PC-9 (cell line): ENCODE results near the gene TAF11L12. TPM values are rescaled to one million over a fixed set of nuclear protein-coding genes. Genes with fewer than 3 reads are reported as not detected.
"Not testable (repeated sequence)": the region's sequence is repeated elsewhere in the genome, so short reads cannot be mapped to it uniquely, and the experiment has no call there.

Experiments
- Bru-seq: library from RNA; stranded (reverse); fragments of 400-500 nt; gene quantifications from one replicate; lab custom pipeline; 2021; lab: Mats Ljungman, UMichigan
- BruChase-seq, 2 experiments: library from RNA; stranded (reverse); fragments of 400-500 nt; gene quantifications; one replicate each; lab custom pipeline; 2021; lab: Mats Ljungman, UMichigan
- BruUV-seq: library from RNA; stranded (reverse); fragments of 400-500 nt; replicated peaks from 2 replicates; lab custom pipeline; 2021; lab: Mats Ljungman, UMichigan
- CTCF ChIA-PET: fragments of 300-600 bp; sonication (Branson Sonifier 250); formaldehyde crosslinking; loops from one replicate; lab custom pipeline; 2022; ENCODE audit warnings: antibody characterized with exemption; lab: Charles Lee
- POLR2A ChIA-PET: fragments of 300-600 bp; sonication (Branson Sonifier 250); formaldehyde crosslinking; loops from one replicate; lab custom pipeline; 2022; ENCODE audit warnings: antibody characterized with exemption; ENCODE audit not compliant: unreplicated experiment; lab: Charles Lee
- DNase-seq, 2 experiments: peaks; one replicate each; pipeline versions ENCODE4 v3.0.0 to v3.0.0-alpha.2; 2015 to 2022; ENCODE audit warnings: mixed read lengths in 1 of 2
- H2AFZ ChIP-seq: fragments of 200-600 bp; sonication (generic); 2 replicates; pipeline ENCODE4 v1.8.1; 2017; ENCODE audit warnings: antibody characterized with exemption
- H3F3A ChIP-seq: fragments of 200-600 bp; sonication (generic); 2 replicates; pipeline ENCODE4 v1.8.1; 2017; ENCODE audit warnings: antibody characterized with exemption, mild to moderate bottlenecking, low read depth; ENCODE audit not compliant: insufficient read depth
- H3K27ac ChIP-seq: fragments of 200-600 bp; sonication (generic); 2 replicates; pipeline ENCODE4 v1.6.1; 2016; ENCODE audit warnings: mixed run types
- H3K27me3 ChIP-seq: fragments of 200-600 bp; sonication (generic); 2 replicates; pipeline ENCODE4 v1.6.1; 2016; ENCODE audit warnings: low read depth, mixed run types; ENCODE audit not compliant: insufficient read depth
- H3K36me3 ChIP-seq: fragments of 200-600 bp; sonication (generic); 2 replicates; pipeline ENCODE4 v1.6.1; 2016; ENCODE audit warnings: low read depth, mixed run types
- H3K4me1 ChIP-seq: fragments of 200-600 bp; sonication (generic); replicated peaks from 2 replicates; pipeline ENCODE4 v1.6.1; 2016; ENCODE audit warnings: mixed run types; ENCODE audit not compliant: insufficient read depth
- H3K4me2 ChIP-seq: fragments of 200-600 bp; sonication (generic); 2 replicates; pipeline ENCODE4 v1.6.1; 2017; ENCODE audit warnings: mixed run types
- H3K4me3 ChIP-seq: fragments of 200-600 bp; sonication (generic); 2 replicates; pipeline ENCODE4 v1.6.1; 2016; ENCODE audit warnings: mixed run types
- H3K79me2 ChIP-seq: fragments of 200-600 bp; sonication (generic); 2 replicates; pipeline ENCODE4 v1.6.1; 2017; ENCODE audit warnings: low read depth, mixed run types
- H3K9me2 ChIP-seq: fragments of 200-600 bp; sonication (generic); 2 replicates; pipeline ENCODE4 v1.8.1; 2017; ENCODE audit warnings: mild to moderate bottlenecking; ENCODE audit not compliant: insufficient read depth
- H3K9me3 ChIP-seq: fragments of 200-600 bp; sonication (generic); 2 replicates; pipeline ENCODE4 v1.8.1; 2016; ENCODE audit warnings: low read depth; ENCODE audit not compliant: insufficient read depth
- H4K20me1 ChIP-seq: fragments of 200-600 bp; sonication (generic); 2 replicates; pipeline ENCODE4 v1.8.1; 2017; ENCODE audit not compliant: insufficient read depth
- intact Hi-C: fragments of 100-400 bp; cut with micrococcal nuclease; formaldehyde crosslinking; loops from one replicate; pipeline ENCODE4 v1.10.0; 2022; ENCODE audit not compliant: unreplicated experiment
- long read RNA-seq: library from polyadenylated mRNA; stranded (forward); transcript quantifications from one replicate; pipeline ENCODE4 v2.0.0, GENCODE V29; 2022
- total RNA-seq: library from RNA; stranded (reverse); gene quantifications from 2 replicates; pipeline ENCODE4 v1.2.3, GENCODE V29; 2021

TAF11L12 gene
- total RNA-seq (not detected in 2 replicates), Bru-seq, nascent RNA (not detected), BruChase-seq, experiment 1, labeled RNA remaining after a 2-hour chase (not detected), BruChase-seq, experiment 2, labeled RNA remaining after a 6-hour chase (not detected)
- long read RNA-seq = 0 reads

DNA sequence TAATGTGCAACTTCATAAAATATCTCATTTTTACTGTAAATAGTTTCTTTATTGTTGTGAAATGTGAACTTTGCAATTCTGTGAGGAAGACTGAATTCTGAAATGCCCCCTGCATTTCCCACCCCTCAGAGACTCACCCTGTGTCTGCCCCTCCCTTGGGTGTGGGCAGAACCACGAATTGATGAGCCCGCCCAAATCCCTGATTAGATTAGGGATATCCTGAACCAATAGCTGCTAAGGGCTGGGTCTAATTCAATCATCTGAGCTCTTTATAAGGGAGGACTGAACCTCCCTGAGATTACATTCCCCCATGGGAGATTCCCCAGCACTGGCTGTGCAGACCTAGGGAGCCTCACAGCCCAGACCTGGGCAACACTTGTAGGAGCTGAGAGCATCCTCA, at the start of gene TAF11L12:
Gene TAF11L12, plus strand, starts transcription at position 301 of the 400 bp plus-strand sequence.
- H3F3A ChIP-seq, H3K27ac ChIP-seq, H3K4me3 ChIP-seq, POLR2A ChIA-PET, H3K4me1 ChIP-seq, H3K36me3 ChIP-seq, H3K9me3 ChIP-seq, H3K9me2 ChIP-seq, H3K79me2 ChIP-seq, CTCF ChIA-PET, H2AFZ ChIP-seq, H4K20me1 ChIP-seq, intact Hi-C loops, H3K4me2 ChIP-seq, DNase-seq, BruUV-seq: not testable (repeated sequence)
- peaks cover 55% of the 10 kb centered on the region for H3K27me3 ChIP-seq

- H2AFZ ChIP-seq, H3F3A ChIP-seq, DNase-seq, H3K27ac ChIP-seq, H3K9me3 ChIP-seq, CTCF ChIA-PET, H3K4me2 ChIP-seq, H3K27me3 ChIP-seq, POLR2A ChIA-PET, BruUV-seq, H3K4me1 ChIP-seq, intact Hi-C loops, H3K79me2 ChIP-seq, H3K4me3 ChIP-seq, H3K9me2 ChIP-seq, H3K36me3 ChIP-seq, H4K20me1 ChIP-seq: not testable (repeated sequence)
Observed at GRCh38 chr5:17585658-17586057, 24.5 kb upstream of the TAF11L12 start, which contains the start of gene TAF11L7. Gene TAF11L7 (minus strand): TSS chr5:17585758.

DNA sequence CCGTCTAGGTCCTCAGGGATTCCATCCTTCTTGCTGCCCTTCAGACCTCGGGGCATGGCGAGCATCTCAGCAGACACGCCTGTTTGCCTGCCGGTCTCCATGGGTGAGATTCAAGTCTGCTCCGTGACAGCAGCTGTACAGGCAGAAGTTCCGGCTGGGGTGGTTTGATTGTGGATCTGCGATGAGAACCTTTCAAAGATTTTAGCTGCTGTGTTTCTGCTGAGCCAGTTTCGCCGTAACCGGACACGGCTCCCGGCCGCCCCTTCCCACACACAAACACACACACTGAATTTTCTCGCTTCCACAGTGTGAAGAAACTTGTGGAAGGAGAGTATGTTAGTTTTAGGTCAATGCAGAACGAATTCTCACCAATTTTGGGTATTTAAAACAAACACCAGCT, 19.3 kb upstream of the TAF11L12 start, which contains the start of gene TAF11L8:
Gene TAF11L8, minus strand, starts transcription at position 101 of the 400 bp plus-strand sequence.
- H3K9me3 ChIP-seq, H3K4me1 ChIP-seq, H2AFZ ChIP-seq, H3K4me3 ChIP-seq, H3K4me2 ChIP-seq, POLR2A ChIA-PET, H4K20me1 ChIP-seq, DNase-seq, CTCF ChIA-PET, intact Hi-C loops, H3F3A ChIP-seq, H3K27me3 ChIP-seq, H3K36me3 ChIP-seq, H3K9me2 ChIP-seq, BruUV-seq, H3K79me2 ChIP-seq, H3K27ac ChIP-seq: not testable (repeated sequence)

DNA sequence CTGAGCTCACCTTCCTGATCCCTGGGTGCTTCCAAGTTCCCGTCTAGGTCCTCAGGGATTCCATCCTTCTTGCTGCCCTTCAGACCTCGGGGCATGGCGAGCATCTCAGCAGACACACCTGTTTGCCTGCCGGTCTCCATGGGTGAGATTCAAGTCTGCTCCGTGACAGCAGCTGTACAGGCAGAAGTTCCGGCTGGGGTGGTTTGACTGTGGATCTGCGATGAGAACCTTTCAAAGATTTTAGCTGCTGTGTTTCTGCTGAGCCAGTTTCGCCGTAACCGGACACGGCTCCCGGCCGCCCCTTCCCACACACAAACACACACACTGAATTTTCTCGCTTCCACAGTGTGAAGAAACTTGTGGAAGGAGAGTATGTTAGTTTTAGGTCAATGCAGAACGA, 15.9 kb upstream of the TAF11L12 start, which contains the start of gene TAF11L9:
Gene TAF11L9, minus strand, starts transcription at position 140 of the 400 bp plus-strand sequence.
- intact Hi-C loops, H2AFZ ChIP-seq, H4K20me1 ChIP-seq, H3K4me1 ChIP-seq, BruUV-seq, H3K4me2 ChIP-seq, H3K27ac ChIP-seq, H3K4me3 ChIP-seq, H3K27me3 ChIP-seq, H3K9me2 ChIP-seq, H3F3A ChIP-seq, CTCF ChIA-PET, H3K79me2 ChIP-seq, DNase-seq, H3K36me3 ChIP-seq, POLR2A ChIA-PET, H3K9me3 ChIP-seq: not testable (repeated sequence)

- H3K9me3 ChIP-seq, H3K4me1 ChIP-seq, H3K27ac ChIP-seq, H3K9me2 ChIP-seq, DNase-seq, CTCF ChIA-PET, H3F3A ChIP-seq, H3K4me2 ChIP-seq, intact Hi-C loops, H3K36me3 ChIP-seq, H4K20me1 ChIP-seq, POLR2A ChIA-PET, H3K4me3 ChIP-seq, H2AFZ ChIP-seq, H3K79me2 ChIP-seq, BruUV-seq: not testable (repeated sequence)
- peaks cover 28% of the 10 kb centered on the region for H3K27me3 ChIP-seq
Observed at GRCh38 chr5:17597728-17598127, 12.5 kb upstream of the TAF11L12 start, which contains the start of gene TAF11L10. Gene TAF11L10 (minus strand): TSS chr5:17597828.

DNA sequence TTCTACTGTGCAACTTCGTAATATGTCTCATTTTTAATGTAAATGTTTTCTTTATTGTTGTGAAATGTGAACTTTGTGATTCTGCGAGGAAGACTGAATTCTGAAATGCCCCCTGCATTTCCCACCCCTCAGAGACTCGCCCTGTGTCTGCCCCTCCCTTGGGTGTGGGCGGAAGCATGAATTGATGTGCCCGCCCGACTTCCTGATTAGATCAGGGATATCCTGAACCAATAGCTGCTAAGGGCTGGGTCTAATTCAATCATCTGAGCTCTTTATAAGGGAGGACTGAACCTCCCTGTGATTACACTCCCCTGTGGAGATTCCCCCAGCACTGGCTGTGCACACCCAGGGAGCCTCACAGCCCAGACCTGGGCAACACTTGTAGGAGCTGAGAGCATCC, 6.3 kb upstream of the TAF11L12 start, which contains the start of gene TAF11L11:
Gene TAF11L11, plus strand, starts transcription at position 304 of the 400 bp plus-strand sequence.
- H4K20me1 ChIP-seq, H2AFZ ChIP-seq, CTCF ChIA-PET, H3K79me2 ChIP-seq, intact Hi-C loops, POLR2A ChIA-PET, H3K9me2 ChIP-seq, H3K27ac ChIP-seq, H3K4me1 ChIP-seq, H3K4me3 ChIP-seq, H3K9me3 ChIP-seq, H3K4me2 ChIP-seq, H3K36me3 ChIP-seq, DNase-seq, H3F3A ChIP-seq, BruUV-seq: not testable (repeated sequence)
- H3K27me3 ChIP-seq = peaks cover 43% of the 10 kb centered on the region
